GM06990 (cell line): ENCODE data around the gene NFX1.
A peak's percentile ranks its signal among the peaks of the same experiment; 100 is the strongest.

Experiments
- DNase-seq: peaks from one replicate; pipeline ENCODE4 v3.0.0-alpha.2; 2011; ENCODE audit not compliant: insufficient read length; ENCODE audit errors: extremely low read depth
- H3K27me3 ChIP-seq: replicated peaks from 2 replicates; pipeline ENCODE4 v1.6.0; 2011; ENCODE audit warnings: low read length; ENCODE audit not compliant: control insufficient read depth, insufficient read depth
- H3K36me3 ChIP-seq: 2 replicates; pipeline ENCODE4 v1.5.1; 2011; ENCODE audit warnings: low read length; ENCODE audit not compliant: control insufficient read depth, insufficient read depth
- H3K4me3 ChIP-seq: replicated peaks from 2 replicates; pipeline ENCODE4 v1.5.1; 2011; ENCODE audit warnings: low read depth, mild to moderate bottlenecking, control low read depth, low read length
- CTCF ChIP-seq: IDR thresholded peaks from 2 replicates; pipeline ENCODE4 v1.5.1; 2011; ENCODE audit warnings: low read length, control low read depth, mild to moderate bottlenecking, inconsistent platforms; ENCODE audit not compliant: insufficient read depth, poor library complexity, severe bottlenecking

NFX1 gene

DNA sequence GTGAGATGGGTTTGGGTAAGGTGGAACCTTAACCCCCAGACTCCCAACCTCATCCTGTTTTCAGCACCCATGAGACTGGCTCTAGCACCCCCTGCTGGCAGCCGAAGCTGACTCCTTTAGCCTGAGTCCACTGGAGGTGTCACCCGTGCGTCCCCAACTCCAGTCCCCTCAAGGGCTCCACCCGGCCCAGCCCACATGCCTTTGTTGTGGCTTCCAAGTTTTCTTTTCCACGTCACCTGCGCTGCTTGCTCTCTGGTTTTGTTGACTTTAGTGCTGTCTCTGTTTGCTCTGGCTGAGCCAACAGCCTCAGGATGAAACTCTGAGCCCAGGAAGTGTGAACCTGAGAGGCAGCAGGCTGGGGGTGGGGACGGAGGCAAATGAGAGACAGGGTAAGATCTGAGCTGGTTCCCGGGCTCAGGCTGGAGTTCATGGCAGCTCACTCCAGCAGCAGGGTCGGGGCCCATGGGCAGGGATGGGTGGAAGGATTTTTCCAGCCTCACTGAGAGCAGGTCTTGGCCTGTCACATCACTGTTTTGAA, 125.3 kb downstream of the NFX1 start:
- peak; percentile 36 for DNase-seq
- no peaks in the 10 kb centered on the region for H3K36me3 ChIP-seq
- peaks cover 2% of the 10 kb centered on the region; the same call in 1 of the 2 replicates for H3K27me3 ChIP-seq
- no peak overlapping the region for H3K4me3 ChIP-seq
- TF ChIP-seq CTCF, result peak; percentile 92

- no peak for DNase-seq
- Histone ChIP-seq H3K4me3 (no peak overlapping the region), H3K27me3 (peaks cover 2% of the 10 kb centered on the region; the same call in 1 of the 2 replicates), H3K36me3 (no peaks in the 10 kb centered on the region)
- no peak for TF ChIP-seq CTCF
Measured at GRCh38 chr9:33416996-33417395, 126.7 kb downstream of the NFX1 start.

GRCh38 chr9:33418090-33418489, 127.8 kb downstream of the NFX1 start:
- DNase-seq, result no peak

DNA sequence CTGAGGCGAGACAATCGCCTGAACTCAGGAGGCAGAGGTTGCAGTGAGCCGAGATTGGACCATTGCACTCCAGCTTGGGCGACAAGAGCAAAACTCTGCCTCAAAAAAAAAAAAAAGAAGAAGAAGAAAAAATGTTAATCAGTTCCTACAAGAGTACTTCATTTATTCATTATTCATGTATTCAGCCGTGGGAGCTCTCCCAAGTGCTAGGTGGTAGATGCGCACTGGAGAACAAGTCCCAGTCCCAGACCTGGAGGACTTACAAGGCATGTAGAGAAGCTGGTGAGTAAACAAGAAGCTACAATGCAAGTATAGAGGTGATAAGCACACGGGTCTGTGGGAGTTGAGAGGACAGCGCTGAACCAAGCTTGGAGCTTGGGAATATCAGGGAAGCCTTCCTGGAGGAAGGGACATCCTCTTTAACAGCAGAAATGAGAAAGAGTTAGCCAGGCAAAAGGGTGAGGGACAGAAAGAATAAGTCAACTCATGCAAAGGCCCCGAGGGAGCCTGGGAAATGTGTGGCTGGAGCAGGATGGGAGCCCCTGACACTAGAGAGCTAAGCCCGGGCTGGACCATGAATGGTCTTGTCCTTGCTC, 129.5 kb downstream of the NFX1 start:
- H3K4me3 ChIP-seq, result no peak overlapping the region
- H3K27me3 ChIP-seq, result peaks cover 2% of the 10 kb centered on the region; the same call in 1 of the 2 replicates
- no peak for TF ChIP-seq CTCF
- DNase-seq, result no peak
- H3K36me3 ChIP-seq, result no peaks in the 10 kb centered on the region

More at GRCh38 chr9:33418090-33418489, 127.8 kb downstream of the NFX1 start:
- no peak for TF ChIP-seq CTCF
- no peak overlapping the region for H3K4me3 ChIP-seq
- H3K27me3 ChIP-seq, result peaks cover 2% of the 10 kb centered on the region; the same call in 1 of the 2 replicates
- H3K36me3 ChIP-seq, result no peaks in the 10 kb centered on the region
